ENCODE measurements around the gene ALCAM. TPM values are rescaled to one million over a fixed set of nuclear protein-coding genes. Genes with fewer than 3 reads are reported as not detected.

ALCAM gene
- total and polyA plus RNA-seq, 2 donors (not counting 3 experiments of a cell fraction or from before 2014, with no cell fraction given), result 46.3 to 118 TPM

- no peak overlapping the region for H3K27ac ChIP-seq (ENCODE audit: insufficient read depth, low read depth, low read length)
- intact Hi-C loops (cut with micrococcal nuclease), result loop anchor here (10.0 kb wide), 1 partner anchor 429 kb away; no protein-coding TSS in a partner anchor
Measured at GRCh38 chr3:105513886-105514285, 147.2 kb downstream of the ALCAM start.

More at GRCh38 chr3:105513886-105514285, 147.2 kb downstream of the ALCAM start:
- ChIA-PET CTCF (no interaction called here), POLR2A (no interaction called here)
- Histone ChIP-seq H3K4me1 (ENCODE audit: control insufficient read depth, extremely low read depth, insufficient read depth, low read length) (no peaks in the 10 kb centered on the region), H4K20me1 (replicated peaks; ENCODE audit: control insufficient read depth, extremely low read depth, insufficient read depth, low read length) (no peaks in the 10 kb centered on the region), H3K36me3 (ENCODE audit: control insufficient read depth in 2 of 2, extremely low read depth in 1 of 2, insufficient read depth in 2 of 2, low read length in 2 of 2) (no peaks in the 10 kb centered on the region), H3K9me3 (replicated peaks; ENCODE audit: control insufficient read depth, insufficient read depth, low read length) (no peaks in the 10 kb centered on the region), H3K9me1 (replicated peaks; ENCODE audit: control insufficient read depth, extremely low read depth, insufficient read depth, low read length) (no peaks in the 10 kb centered on the region), H3K9ac (replicated peaks; ENCODE audit: extremely low read depth, insufficient read depth, low read length) (no peak overlapping the region), H3K4me3 (replicated peaks in 1 of 3; ENCODE audit: insufficient read depth in 1 of 3, low read depth in 1 of 3, low read length in 3 of 3) (no peak overlapping the region), H3K79me2 (ENCODE audit: control insufficient read depth, insufficient read depth, low read length) (peaks cover 2% of the 10 kb centered on the region), H3K4me2 (ENCODE audit: insufficient read depth, low read length) (no peak overlapping the region), H2AFZ (ENCODE audit: low read depth, low read length) (no peak overlapping the region), H3K27me3 (ENCODE audit: control insufficient read depth in 2 of 2, insufficient read depth in 2 of 2, low read length in 2 of 2) (no peaks in the 10 kb centered on the region)
- no TSS peak for BruUV-seq (replicated peaks)
- FAIRE-seq, result no peak
- TF ChIP-seq POLR2A (IDR thresholded peaks at IDR 0.05; ENCODE audit: low read depth, low read length), result no peak
- no peak for TF ChIP-seq JUN (IDR thresholded peaks at IDR 0.05; ENCODE audit: borderline replicate concordance, insufficient read depth, insufficient read length, low read depth)
- TF ChIP-seq GATA2 (IDR thresholded peaks at IDR 0.05; ENCODE audit: insufficient read depth, insufficient read length, low read depth, low read length), result no peak
- TF ChIP-seq MYC (IDR thresholded peaks at IDR 0.05; ENCODE audit: low read depth, low read length), result no peak
- no peak for TF ChIP-seq POLR2AphosphoS5 (IDR thresholded peaks at IDR 0.05; ENCODE audit: insufficient read depth, low read depth, low read length)
- no peak for TF ChIP-seq EZH2 (IDR thresholded peaks at IDR 0.05; ENCODE audit: borderline replicate concordance, low read depth, low read length, severe bottlenecking)
- TF ChIP-seq, protein P1, sequence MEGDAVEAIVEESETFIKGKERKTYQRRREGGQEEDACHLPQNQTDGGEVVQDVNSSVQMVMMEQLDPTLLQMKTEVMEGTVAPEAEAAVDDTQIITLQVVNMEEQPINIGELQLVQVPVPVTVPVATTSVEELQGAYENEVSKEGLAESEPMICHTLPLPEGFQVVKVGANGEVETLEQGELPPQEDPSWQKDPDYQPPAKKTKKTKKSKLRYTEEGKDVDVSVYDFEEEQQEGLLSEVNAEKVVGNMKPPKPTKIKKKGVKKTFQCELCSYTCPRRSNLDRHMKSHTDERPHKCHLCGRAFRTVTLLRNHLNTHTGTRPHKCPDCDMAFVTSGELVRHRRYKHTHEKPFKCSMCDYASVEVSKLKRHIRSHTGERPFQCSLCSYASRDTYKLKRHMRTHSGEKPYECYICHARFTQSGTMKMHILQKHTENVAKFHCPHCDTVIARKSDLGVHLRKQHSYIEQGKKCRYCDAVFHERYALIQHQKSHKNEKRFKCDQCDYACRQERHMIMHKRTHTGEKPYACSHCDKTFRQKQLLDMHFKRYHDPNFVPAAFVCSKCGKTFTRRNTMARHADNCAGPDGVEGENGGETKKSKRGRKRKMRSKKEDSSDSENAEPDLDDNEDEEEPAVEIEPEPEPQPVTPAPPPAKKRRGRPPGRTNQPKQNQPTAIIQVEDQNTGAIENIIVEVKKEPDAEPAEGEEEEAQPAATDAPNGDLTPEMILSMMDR (IDR thresholded peaks at IDR 0.05; ENCODE audit: extremely low read depth in 1 of 2, insufficient read depth in 1 of 2, low read depth in 1 of 2, low read length in 2 of 2), result no peak
- no peak for TF ChIP-seq FOS (IDR thresholded peaks at IDR 0.05; ENCODE audit: borderline replicate concordance, insufficient read depth, low read length)
- TF ChIP-seq MAX (IDR thresholded peaks at IDR 0.05; ENCODE audit: insufficient read depth, insufficient read length), result no peak
- DNase-seq (ENCODE audit: low read depth, low spot score), result no peak
- dilution Hi-C loops (cut with MboI; ENCODE audit: extremely low pct_ligation_motif_present, low sequenced_read_pairs), result no loop called here
